ENCODE results near the gene LRRC7. TPM values are rescaled to one million over a fixed set of nuclear protein-coding genes. Genes with fewer than 3 reads are reported as not detected.

LRRC7 gene
- total and polyA plus RNA-seq, 2 experiments from 2014 or later = 1.2 TPM; not detected in 1

- TF ChIP-seq ZNF331 (CRISPR knock-in tag; IDR thresholded peaks at IDR 0.05; ENCODE audit: low read depth) (no peak), ETS1 (IDR thresholded peaks at IDR 0.05) (no peak), ZNF114 (CRISPR knock-in tag; IDR thresholded peaks at IDR 0.05) (no peak), POLR2AphosphoS5 (IDR thresholded peaks at IDR 0.05; ENCODE audit: low read depth) (no peak), EZH2phosphoT487 (IDR thresholded peaks at IDR 0.05; ENCODE audit: unreplicated experiment) (no peak), CTCF (conservative IDR thresholded peaks at IDR 0.05; ENCODE audit: low read depth in 2 of 2) (no peak), REST (IDR thresholded peaks at IDR 0.05; ENCODE audit: unreplicated experiment) (no peak), CREB1 (CRISPR knock-in tag; IDR thresholded peaks at IDR 0.05; ENCODE audit: low read depth) (no peak), STAT1 (IDR thresholded peaks at IDR 0.05; ENCODE audit: unreplicated experiment) (no peak), EZH2 (IDR thresholded peaks at IDR 0.05; ENCODE audit: low read depth, unreplicated experiment) (no peak), JUNB (IDR thresholded peaks at IDR 0.05; ENCODE audit: unreplicated experiment) (no peak), ZNF462 (CRISPR knock-in tag; IDR thresholded peaks at IDR 0.05) (no peak), NANOG (IDR thresholded peaks at IDR 0.05; ENCODE audit: borderline replicate concordance) (no peak)
- no peak for DNase-seq (ENCODE audit: low spot score)
- H3K9me2 ChIP-seq (ENCODE audit: insufficient read depth) = no peaks in the 10 kb centered on the region
- no peaks in the 10 kb centered on the region for H3K79me2 ChIP-seq (replicated peaks; ENCODE audit: insufficient read depth)
- H3K4me3 ChIP-seq = no peak overlapping the region
- H3K4me3 Mint-ChIP-seq = no peak overlapping the region
- peaks cover 41% of the 10 kb centered on the region for H3K27me3 ChIP-seq (ENCODE audit: insufficient read depth)
- peaks cover 28% of the 10 kb centered on the region for H3K27me3 Mint-ChIP-seq (ENCODE audit: insufficient read depth, low read depth, poor library complexity)
- no peaks in the 10 kb centered on the region for H3K36me3 Mint-ChIP-seq (ENCODE audit: low read depth)
- no peaks in the 10 kb centered on the region for H3K36me3 ChIP-seq (ENCODE audit: insufficient read depth)
- ATAC-seq = no peak
- H3K4me1 Mint-ChIP-seq = peaks cover 9% of the 10 kb centered on the region
- H2AFZ ChIP-seq = no peak overlapping the region
- H3K27ac ChIP-seq (ENCODE audit: low read depth) = no peak overlapping the region
- H3F3A ChIP-seq (replicated peaks; ENCODE audit: low read depth) = no peaks in the 10 kb centered on the region
- H3K9me3 Mint-ChIP-seq = peaks cover 4% of the 10 kb centered on the region; the same call in 1 of the 3 replicates
- no peaks in the 10 kb centered on the region for H4K20me1 ChIP-seq (replicated peaks; ENCODE audit: insufficient read depth)
- no peak overlapping the region for H3K27ac Mint-ChIP-seq
- peaks cover 14% of the 10 kb centered on the region; the same call in 1 of the 2 replicates for H3K4me1 ChIP-seq (ENCODE audit: insufficient read depth)
- no peak overlapping the region for H3K4me2 ChIP-seq
These were observed 5.2 kb downstream of the LRRC7 start for GRCh38 chr1:69572921-69573320.
